NCI-H2107 treated with DMSO at 0.1 percent for 48 hours (cell line): ENCODE measurements around the gene TTC19.
"Not testable (repeated sequence)": the region's sequence is repeated elsewhere in the genome, so short reads cannot be mapped to it uniquely, and the experiment has no call there.

Experiments
- DNase-seq: peaks from one replicate; lab custom pipeline; 2025; ENCODE audit not compliant: unreplicated experiment; lab: John Stamatoyannopoulos, UW

TTC19 gene

GRCh38 chr17:16027708-16028584 lies 28.3 kb downstream of the TTC19 start:
- DNase-seq: no peak

GRCh38 chr17:16033729-16034349 lies 34.2 kb downstream of the TTC19 start:
- DNase-seq: no peak

GRCh38 chr17:16036261-16036660 lies 36.6 kb downstream of the TTC19 start:
- DNase-seq: no peak

GRCh38 chr17:16037636-16038035 lies 38.0 kb downstream of the TTC19 start:
- DNase-seq: no peak

- no peak for DNase-seq
Observed at GRCh38 chr17:16040710-16041251, 41.2 kb downstream of the TTC19 start.

- DNase-seq: no peak
Observed at GRCh38 chr17:16044487-16044886, 44.9 kb downstream of the TTC19 start.

GRCh38 chr17:16046966-16047365 lies 47.3 kb downstream of the TTC19 start:
- DNase-seq: no peak

GRCh38 chr17:16048811-16049449 lies 49.3 kb downstream of the TTC19 start:
- DNase-seq: no peak

GRCh38 chr17:16050844-16051243 lies 51.2 kb downstream of the TTC19 start:
- DNase-seq: no peak

GRCh38 chr17:16052486-16052885 lies 52.9 kb downstream of the TTC19 start:
- no peak for DNase-seq

GRCh38 chr17:16055139-16055538 lies 55.5 kb downstream of the TTC19 start:
- not testable (repeated sequence) for DNase-seq

- DNase-seq: no peak
Observed at GRCh38 chr17:16061631-16062030, 62.0 kb downstream of the TTC19 start.

- no peak for DNase-seq
Observed at GRCh38 chr17:16066125-16066524, 66.5 kb downstream of the TTC19 start.

GRCh38 chr17:16068323-16068722 lies 68.7 kb downstream of the TTC19 start:
- DNase-seq: no peak

- no peak for DNase-seq
Observed at GRCh38 chr17:16072031-16072430, 72.4 kb downstream of the TTC19 start.

- no peak for DNase-seq
Observed at GRCh38 chr17:16073845-16074244, 74.2 kb downstream of the TTC19 start.

- DNase-seq: no peak
Observed at GRCh38 chr17:16074423-16074822, 74.8 kb downstream of the TTC19 start.

- no peak for DNase-seq
Observed at GRCh38 chr17:16075949-16076348, 76.3 kb downstream of the TTC19 start.
